PC-9 (cell line): ENCODE results near the gene GPR146. TPM values are rescaled to one million over a fixed set of nuclear protein-coding genes. Genes with fewer than 3 reads are reported as not detected.
A peak's percentile ranks its signal among the peaks of the same experiment; 100 is the strongest.

Experiments used
- BruUV-seq: library from RNA; stranded (reverse); fragments of 400-500 nt; replicated peaks from 2 replicates; lab custom pipeline; 2021; lab: Mats Ljungman, UMichigan
- CTCF ChIA-PET: fragments of 300-600 bp; sonication (Branson Sonifier 250); formaldehyde crosslinking; loops from one replicate; lab custom pipeline; 2022; ENCODE audit warnings: antibody characterized with exemption; lab: Charles Lee
- POLR2A ChIA-PET: fragments of 300-600 bp; sonication (Branson Sonifier 250); formaldehyde crosslinking; loops from one replicate; lab custom pipeline; 2022; ENCODE audit warnings: antibody characterized with exemption; ENCODE audit not compliant: unreplicated experiment; lab: Charles Lee
- DNase-seq, 2 experiments: peaks; one replicate each; pipeline versions ENCODE4 v3.0.0 to v3.0.0-alpha.2; 2015 to 2022; ENCODE audit warnings: mixed read lengths in 1 of 2
- H2AFZ ChIP-seq: fragments of 200-600 bp; sonication (generic); 2 replicates; pipeline ENCODE4 v1.8.1; 2017; ENCODE audit warnings: antibody characterized with exemption
- H3F3A ChIP-seq: fragments of 200-600 bp; sonication (generic); 2 replicates; pipeline ENCODE4 v1.8.1; 2017; ENCODE audit warnings: antibody characterized with exemption, mild to moderate bottlenecking, low read depth; ENCODE audit not compliant: insufficient read depth
- H3K27ac ChIP-seq: fragments of 200-600 bp; sonication (generic); 2 replicates; pipeline ENCODE4 v1.6.1; 2016; ENCODE audit warnings: mixed run types
- H3K27me3 ChIP-seq: fragments of 200-600 bp; sonication (generic); 2 replicates; pipeline ENCODE4 v1.6.1; 2016; ENCODE audit warnings: low read depth, mixed run types; ENCODE audit not compliant: insufficient read depth
- H3K36me3 ChIP-seq: fragments of 200-600 bp; sonication (generic); 2 replicates; pipeline ENCODE4 v1.6.1; 2016; ENCODE audit warnings: low read depth, mixed run types
- H3K4me1 ChIP-seq: fragments of 200-600 bp; sonication (generic); replicated peaks from 2 replicates; pipeline ENCODE4 v1.6.1; 2016; ENCODE audit warnings: mixed run types; ENCODE audit not compliant: insufficient read depth
- H3K4me2 ChIP-seq: fragments of 200-600 bp; sonication (generic); 2 replicates; pipeline ENCODE4 v1.6.1; 2017; ENCODE audit warnings: mixed run types
- H3K4me3 ChIP-seq: fragments of 200-600 bp; sonication (generic); 2 replicates; pipeline ENCODE4 v1.6.1; 2016; ENCODE audit warnings: mixed run types
- H3K79me2 ChIP-seq: fragments of 200-600 bp; sonication (generic); 2 replicates; pipeline ENCODE4 v1.6.1; 2017; ENCODE audit warnings: low read depth, mixed run types
- H3K9me2 ChIP-seq: fragments of 200-600 bp; sonication (generic); 2 replicates; pipeline ENCODE4 v1.8.1; 2017; ENCODE audit warnings: mild to moderate bottlenecking; ENCODE audit not compliant: insufficient read depth
- H3K9me3 ChIP-seq: fragments of 200-600 bp; sonication (generic); 2 replicates; pipeline ENCODE4 v1.8.1; 2016; ENCODE audit warnings: low read depth; ENCODE audit not compliant: insufficient read depth
- H4K20me1 ChIP-seq: fragments of 200-600 bp; sonication (generic); 2 replicates; pipeline ENCODE4 v1.8.1; 2017; ENCODE audit not compliant: insufficient read depth
- EZH2 ChIP-seq: fragments of 200-600 bp; sonication (generic); IDR thresholded peaks from 2 replicates; pipeline ENCODE4 v1.8.0; 2017; ENCODE audit warnings: antibody characterized with exemption, low read depth
- intact Hi-C: fragments of 100-400 bp; cut with micrococcal nuclease; formaldehyde crosslinking; loops from one replicate; pipeline ENCODE4 v1.10.0; 2022; ENCODE audit not compliant: unreplicated experiment
- total RNA-seq: library from RNA; stranded (reverse); gene quantifications from 2 replicates; pipeline ENCODE4 v1.2.3, GENCODE V29; 2021
- TF ChIP-seq, protein P1 (sequence below): fragments of 200-600 bp; sonication (generic); conservative IDR thresholded peaks from 2 replicates; pipeline ENCODE4 v1.6.1; 2017; ENCODE audit warnings: mixed run types, antibody characterized with exemption, mild to moderate bottlenecking, moderate library complexity

GPR146 gene
- total RNA-seq, 1 experiment from 2014 or later = 3.4 TPM

DNA sequence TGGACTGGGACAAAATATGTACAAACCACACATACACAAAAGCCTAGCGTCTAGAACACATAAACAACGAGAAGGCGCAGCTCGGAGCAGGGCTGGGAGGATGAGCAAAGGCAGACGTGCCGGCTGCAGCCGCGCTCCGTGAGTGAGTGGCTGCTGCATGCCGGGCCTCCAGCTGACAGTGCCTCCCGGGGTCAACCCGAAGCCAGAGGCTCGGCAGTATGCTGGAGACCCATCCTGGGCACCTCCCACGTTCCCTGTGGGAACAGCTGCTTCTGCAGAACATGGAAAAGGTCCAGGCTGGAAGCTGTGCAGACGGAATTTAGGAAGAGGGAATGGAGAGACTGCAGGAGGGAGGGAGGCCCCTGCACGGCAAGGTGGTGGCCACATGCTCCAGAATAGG is 3.6 kb upstream of the GPR146 start:
- Histone ChIP-seq H3K79me2 (peaks cover 28% of the 10 kb centered on the region), H3K27me3 (no peaks in the 10 kb centered on the region), H3K9me3 (no peaks in the 10 kb centered on the region), H3K36me3 (no peaks in the 10 kb centered on the region), H4K20me1 (peaks cover 11% of the 10 kb centered on the region), H3K9me2 (no peaks in the 10 kb centered on the region), H3K4me1 (peaks cover 24% of the 10 kb centered on the region), H3F3A (peaks cover 36% of the 10 kb centered on the region), H3K27ac (no peak overlapping the region), H2AFZ (no peak overlapping the region), H3K4me3 (no peak overlapping the region), H3K4me2 (no peak overlapping the region)
- no TSS peak for BruUV-seq
- ChIA-PET POLR2A (no interaction called here), CTCF (no interaction called here)
- intact Hi-C loops = no loop called here
- TF ChIP-seq, protein P1, sequence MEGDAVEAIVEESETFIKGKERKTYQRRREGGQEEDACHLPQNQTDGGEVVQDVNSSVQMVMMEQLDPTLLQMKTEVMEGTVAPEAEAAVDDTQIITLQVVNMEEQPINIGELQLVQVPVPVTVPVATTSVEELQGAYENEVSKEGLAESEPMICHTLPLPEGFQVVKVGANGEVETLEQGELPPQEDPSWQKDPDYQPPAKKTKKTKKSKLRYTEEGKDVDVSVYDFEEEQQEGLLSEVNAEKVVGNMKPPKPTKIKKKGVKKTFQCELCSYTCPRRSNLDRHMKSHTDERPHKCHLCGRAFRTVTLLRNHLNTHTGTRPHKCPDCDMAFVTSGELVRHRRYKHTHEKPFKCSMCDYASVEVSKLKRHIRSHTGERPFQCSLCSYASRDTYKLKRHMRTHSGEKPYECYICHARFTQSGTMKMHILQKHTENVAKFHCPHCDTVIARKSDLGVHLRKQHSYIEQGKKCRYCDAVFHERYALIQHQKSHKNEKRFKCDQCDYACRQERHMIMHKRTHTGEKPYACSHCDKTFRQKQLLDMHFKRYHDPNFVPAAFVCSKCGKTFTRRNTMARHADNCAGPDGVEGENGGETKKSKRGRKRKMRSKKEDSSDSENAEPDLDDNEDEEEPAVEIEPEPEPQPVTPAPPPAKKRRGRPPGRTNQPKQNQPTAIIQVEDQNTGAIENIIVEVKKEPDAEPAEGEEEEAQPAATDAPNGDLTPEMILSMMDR = no peak
- TF ChIP-seq EZH2 = no peak
- DNase-seq = no peak

DNA sequence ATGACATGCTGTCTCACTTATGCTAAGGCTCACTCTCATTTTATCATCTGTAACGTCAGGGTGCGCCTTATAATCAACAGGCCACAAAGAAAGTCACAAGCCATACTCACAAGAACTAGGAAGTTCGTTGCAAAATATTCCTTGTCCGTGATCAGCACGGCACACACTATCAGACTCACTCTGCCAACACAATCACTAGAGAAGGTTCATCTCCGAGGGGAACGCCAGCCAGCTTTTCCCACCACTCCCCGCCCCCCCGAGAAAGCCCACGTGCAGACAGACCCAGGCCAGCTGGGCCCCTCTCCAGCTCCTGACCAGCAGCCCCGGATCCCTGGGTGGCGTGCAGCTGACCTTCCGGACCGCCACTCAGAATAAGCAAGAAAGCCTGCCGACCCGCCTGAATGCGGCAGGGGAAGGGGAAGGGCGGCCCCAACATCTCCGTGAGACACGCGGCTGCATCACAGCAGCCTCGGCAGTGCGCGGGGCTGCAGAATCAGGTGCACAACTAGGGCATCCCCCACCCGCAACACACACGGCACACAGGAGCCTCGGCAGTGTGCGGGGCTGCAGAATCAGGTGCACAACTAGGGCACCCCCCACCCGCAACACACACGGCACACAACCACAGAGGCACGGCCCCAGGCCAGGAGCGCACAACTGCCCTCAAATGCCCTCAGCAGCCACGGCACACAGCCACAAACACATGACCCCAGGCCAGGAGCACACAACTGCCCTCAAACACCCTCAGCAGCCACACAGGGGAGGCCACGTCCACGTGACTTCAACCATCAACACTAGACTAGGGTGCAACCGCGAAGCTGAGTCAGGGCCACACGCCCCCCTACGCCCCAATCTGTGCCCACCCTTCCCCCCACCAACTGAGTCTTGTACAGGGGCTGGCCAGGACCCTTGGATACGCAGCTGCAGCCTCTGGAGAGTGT is 2.5 kb upstream of the GPR146 start:
- Histone ChIP-seq H3K4me3 (no peak overlapping the region), H3K79me2 (peaks cover 35% of the 10 kb centered on the region), H3K4me2 (no peak overlapping the region), H4K20me1 (peaks cover 16% of the 10 kb centered on the region), H3K4me1 (peaks cover 34% of the 10 kb centered on the region), H3F3A (peaks cover 45% of the 10 kb centered on the region), H3K9me3 (no peaks in the 10 kb centered on the region), H3K27ac (no peak overlapping the region), H3K27me3 (no peaks in the 10 kb centered on the region), H3K9me2 (no peaks in the 10 kb centered on the region), H2AFZ (no peak overlapping the region), H3K36me3 (no peaks in the 10 kb centered on the region)
- CTCF ChIA-PET = no interaction called here
- no TSS peak for BruUV-seq
- POLR2A ChIA-PET = no interaction called here
- no peak for DNase-seq
- intact Hi-C loops = no loop called here
- TF ChIP-seq EZH2 = no peak
- TF ChIP-seq, protein P1 = no peak

DNA sequence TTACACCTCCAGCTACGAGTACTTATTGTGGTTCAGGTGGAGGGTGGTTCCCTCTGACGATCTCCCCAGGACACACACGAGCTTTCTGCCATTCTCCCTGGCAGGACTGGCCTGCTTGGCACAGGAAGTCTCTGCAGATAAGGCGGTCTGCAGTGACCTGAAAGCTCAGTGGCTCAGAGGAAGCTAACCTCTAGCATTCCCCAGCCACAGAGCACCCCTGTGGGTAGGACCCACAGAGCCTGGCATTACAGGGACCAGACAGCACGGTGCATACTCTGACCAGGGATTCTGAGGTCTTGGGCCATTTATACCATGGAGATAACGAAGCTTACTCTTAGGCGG is 1.9 kb upstream of the GPR146 start:
- Histone ChIP-seq H3K9me2 (no peaks in the 10 kb centered on the region), H3F3A (peaks cover 52% of the 10 kb centered on the region), H3K4me1 (peaks cover 40% of the 10 kb centered on the region), H2AFZ (no peak overlapping the region), H3K36me3 (no peaks in the 10 kb centered on the region), H4K20me1 (peaks cover 22% of the 10 kb centered on the region), H3K27me3 (no peaks in the 10 kb centered on the region), H3K27ac (0 out of 2 replicates have a peak overlapping the region, but pooled peaks have one; percentile 89), H3K9me3 (no peaks in the 10 kb centered on the region), H3K4me2 (no peak overlapping the region), H3K79me2 (peaks cover 35% of the 10 kb centered on the region), H3K4me3 (no peak overlapping the region)
- CTCF ChIA-PET = no interaction called here
- POLR2A ChIA-PET = no interaction called here
- intact Hi-C loops = no loop called here
- no TSS peak for BruUV-seq
- no peak for DNase-seq
- TF ChIP-seq EZH2 = no peak
- TF ChIP-seq, protein P1 = no peak
